ENCODE data around the gene TCHH.

DNA sequence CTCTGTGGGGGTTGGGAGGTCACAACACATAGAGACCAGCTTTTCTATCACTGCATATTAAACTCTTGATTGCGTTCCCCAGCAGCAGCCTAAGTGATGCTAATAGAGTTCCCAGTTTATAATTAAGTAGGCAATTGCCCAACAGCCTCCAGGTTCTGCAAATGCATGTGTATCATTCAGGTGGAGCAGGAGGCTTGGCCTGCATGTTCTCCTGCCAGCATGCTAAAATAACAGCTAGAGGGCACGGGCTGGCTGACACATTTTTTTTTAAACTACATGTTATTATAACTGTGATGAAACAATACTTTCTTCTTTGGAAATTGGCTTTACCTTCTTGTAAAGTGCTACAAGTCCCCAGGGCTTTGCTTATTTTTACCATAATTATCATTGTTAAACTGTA is 10.4 kb downstream of the TCHH start:
- TF ChIP-seq, protein P1, sequence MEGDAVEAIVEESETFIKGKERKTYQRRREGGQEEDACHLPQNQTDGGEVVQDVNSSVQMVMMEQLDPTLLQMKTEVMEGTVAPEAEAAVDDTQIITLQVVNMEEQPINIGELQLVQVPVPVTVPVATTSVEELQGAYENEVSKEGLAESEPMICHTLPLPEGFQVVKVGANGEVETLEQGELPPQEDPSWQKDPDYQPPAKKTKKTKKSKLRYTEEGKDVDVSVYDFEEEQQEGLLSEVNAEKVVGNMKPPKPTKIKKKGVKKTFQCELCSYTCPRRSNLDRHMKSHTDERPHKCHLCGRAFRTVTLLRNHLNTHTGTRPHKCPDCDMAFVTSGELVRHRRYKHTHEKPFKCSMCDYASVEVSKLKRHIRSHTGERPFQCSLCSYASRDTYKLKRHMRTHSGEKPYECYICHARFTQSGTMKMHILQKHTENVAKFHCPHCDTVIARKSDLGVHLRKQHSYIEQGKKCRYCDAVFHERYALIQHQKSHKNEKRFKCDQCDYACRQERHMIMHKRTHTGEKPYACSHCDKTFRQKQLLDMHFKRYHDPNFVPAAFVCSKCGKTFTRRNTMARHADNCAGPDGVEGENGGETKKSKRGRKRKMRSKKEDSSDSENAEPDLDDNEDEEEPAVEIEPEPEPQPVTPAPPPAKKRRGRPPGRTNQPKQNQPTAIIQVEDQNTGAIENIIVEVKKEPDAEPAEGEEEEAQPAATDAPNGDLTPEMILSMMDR (conservative IDR thresholded peaks at IDR 0.05; ENCODE audit: low read length), result no peak
- TF ChIP-seq EZH2phosphoT487 (IDR thresholded peaks at IDR 0.05; ENCODE audit: borderline replicate concordance), result no peak

Data from Loucy (cell line).